CD4-positive, alpha-beta T cell treated with Interleukin-15 for 1 hour (primary cell): ENCODE results near the gene PARD6G.

Experiments used
- DNase-seq: peaks from one replicate; pipeline ENCODE4 v3.0.0-alpha.2; 2020

The PARD6G gene

DNA sequence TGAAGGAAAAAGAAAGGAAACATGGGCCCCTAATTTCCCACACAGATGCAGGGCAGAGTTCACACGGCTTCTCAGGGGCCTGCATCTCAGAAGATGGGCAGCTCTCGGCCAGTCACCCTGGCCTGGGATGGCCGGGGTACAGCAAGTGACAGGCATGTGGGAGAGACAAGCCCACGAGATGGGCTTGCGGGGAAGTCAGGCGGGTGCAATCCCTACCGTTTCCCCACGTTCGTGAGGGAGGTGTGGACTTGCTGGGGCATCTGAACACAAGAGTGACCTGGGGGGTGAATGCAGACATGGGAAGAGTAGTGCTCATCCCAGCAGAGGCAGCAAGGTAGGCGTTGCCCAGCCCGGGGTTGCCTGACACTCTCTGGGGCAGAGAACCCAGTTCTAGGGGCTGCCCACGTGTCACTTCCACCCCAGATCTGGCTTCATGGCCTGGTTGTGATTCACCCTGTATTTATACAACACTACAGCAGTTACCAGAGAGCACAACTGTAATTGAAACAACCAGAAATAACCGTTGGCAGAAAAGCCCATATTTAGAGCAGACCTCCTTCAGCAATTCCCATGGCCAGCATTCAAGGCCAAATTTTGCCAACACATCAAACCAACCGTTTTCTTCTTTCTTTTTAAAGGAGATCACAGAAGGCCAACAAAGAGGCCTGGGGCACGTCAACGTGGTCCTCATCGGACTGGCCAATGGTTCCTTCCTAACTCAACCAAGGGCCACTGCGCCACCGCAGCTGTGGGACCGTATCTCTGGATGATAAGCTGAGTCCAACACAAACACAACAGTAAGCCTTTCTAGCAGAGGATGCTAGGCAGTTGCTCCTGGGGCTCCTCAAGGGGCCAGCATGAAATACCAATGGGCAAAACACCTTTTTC is 58.4 kb downstream of the PARD6G start:
- no peak for DNase-seq

DNA sequence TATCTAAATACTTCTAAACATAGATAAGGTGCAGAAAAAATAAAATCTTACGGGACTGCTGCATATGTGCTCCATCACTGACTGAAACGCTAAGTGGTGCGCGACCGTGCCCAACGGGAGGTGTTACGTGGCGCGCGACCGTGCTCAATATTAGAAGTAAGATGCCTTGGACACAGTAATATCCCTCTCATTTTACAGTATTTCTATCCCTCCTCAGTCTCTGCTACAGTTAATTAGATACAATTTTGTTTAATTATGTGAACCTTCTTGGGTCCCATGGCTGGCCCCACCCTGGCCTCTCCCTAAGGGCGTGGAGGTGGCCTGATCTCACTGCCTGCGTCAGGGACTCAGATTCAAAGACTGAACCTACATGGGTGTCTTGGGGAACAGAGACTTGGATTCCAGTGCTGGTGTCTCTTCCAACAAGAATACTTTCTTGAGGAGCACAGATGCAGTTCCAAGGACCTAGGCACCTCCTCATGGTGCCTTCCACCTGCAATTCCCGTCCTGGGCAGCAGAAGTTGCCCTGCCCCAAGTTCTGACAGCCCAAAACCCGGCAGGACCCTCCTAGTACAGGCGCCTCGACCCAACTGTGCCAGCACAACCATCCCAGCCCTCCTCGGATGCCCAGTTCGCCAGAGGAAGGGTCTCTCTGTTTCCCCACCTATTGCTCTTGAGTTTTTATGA is 59.2 kb downstream of the PARD6G start:
- DNase-seq = no peak

DNA sequence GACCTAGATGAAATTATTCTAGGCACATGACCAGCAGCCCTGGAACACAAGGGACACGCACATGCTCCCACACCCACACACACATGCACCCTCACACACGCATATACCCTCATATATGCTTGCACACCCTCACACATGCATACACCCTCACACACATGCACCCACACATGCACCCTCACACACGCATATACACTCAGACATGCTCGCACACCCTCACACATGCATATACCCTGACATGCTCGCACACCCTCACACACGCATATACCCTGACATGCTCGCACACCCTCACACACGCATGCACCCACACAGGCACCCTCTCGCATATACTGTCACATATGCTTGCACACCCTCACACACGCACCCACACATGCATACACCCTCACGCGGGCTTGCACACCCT is 61.8 kb downstream of the PARD6G start:
- DNase-seq = no peak

DNA sequence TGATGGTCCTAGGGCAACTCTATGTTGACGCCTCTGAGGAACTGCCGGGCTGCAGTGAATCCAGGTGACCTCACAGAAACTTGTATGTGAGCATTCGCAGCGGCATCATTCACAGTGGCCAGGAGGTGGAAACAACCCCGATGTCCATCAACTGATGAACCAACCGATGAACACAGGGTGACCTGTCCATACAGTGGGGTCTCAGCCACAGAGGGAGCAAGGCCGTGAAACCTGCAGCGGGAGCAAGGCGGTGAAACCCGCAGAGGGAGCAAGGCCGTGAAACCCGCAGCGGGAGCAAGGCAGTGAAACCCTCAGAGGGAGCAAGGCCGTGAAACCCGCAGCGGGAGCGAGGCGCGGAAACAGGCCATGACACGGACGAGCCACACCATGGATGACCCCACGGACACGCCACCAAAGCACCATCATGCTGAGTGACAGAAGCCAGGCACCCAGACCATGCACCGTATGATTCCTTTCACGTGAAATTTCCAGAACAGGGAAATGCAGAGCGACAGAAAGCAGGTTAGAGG is 63.0 kb downstream of the PARD6G start:
- no peak for DNase-seq

- DNase-seq = no peak
Observed at GRCh38 chr18:80183273-80184050, 63.9 kb downstream of the PARD6G start.

GRCh38 chr18:80182855-80183254 is 64.5 kb downstream of the PARD6G start:
- no peak for DNase-seq

- DNase-seq = no peak
Observed at GRCh38 chr18:80181642-80182461, 65.5 kb downstream of the PARD6G start.

GRCh38 chr18:80180778-80181564 is 66.3 kb downstream of the PARD6G start:
- no peak for DNase-seq

DNA sequence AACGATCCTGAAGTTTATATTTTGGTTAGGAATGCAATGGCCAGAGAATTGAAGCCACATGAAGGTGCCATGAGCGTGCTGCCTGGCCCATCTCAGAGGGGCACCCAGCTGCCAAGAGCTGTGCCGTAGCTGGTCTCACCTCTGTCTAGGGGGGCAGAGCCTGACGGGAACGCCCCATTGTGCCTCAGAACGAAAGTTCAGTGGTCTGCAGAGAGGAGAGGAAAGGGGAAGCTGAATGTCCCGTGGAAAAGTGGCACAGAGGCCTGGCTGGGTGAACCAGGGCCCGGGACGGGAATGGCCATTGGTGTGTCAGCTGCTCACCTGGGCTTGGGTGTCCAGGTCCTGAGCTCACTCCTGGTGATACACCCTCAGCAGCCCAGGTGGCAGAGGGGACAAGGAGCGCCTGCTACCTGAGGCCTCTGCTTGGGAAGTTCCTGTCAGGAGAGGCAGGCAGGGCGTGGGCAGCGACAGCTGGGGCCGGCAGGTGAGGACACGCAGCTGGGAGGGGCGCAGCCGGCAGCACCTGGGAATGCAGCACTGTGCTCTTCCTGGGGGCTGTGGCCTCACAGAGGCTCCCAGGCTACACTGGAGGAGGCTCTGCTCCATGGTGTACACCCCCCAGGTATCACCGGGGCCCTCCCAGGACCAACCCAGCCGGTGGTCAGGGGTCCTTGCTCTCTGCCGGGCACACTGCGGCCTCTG is 67.3 kb downstream of the PARD6G start:
- DNase-seq = no peak

GRCh38 chr18:80178935-80179818 is 68.1 kb downstream of the PARD6G start:
- no peak for DNase-seq

DNA sequence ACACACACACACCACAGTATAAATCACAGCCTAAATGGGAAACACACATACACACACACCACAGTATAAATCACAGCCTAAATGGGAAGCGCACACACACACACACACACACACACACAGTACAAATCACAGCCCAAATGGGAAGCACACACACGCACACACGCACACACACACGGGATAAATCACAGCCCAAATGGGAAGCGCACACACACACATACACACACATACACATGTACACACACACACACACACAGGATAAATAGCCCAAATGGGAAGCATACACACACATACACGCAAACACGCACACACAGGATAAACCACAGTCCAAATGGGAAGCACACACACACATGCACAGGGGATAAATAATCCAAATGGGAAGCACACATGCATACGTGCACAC is 70.2 kb downstream of the PARD6G start:
- no peak for DNase-seq

DNA sequence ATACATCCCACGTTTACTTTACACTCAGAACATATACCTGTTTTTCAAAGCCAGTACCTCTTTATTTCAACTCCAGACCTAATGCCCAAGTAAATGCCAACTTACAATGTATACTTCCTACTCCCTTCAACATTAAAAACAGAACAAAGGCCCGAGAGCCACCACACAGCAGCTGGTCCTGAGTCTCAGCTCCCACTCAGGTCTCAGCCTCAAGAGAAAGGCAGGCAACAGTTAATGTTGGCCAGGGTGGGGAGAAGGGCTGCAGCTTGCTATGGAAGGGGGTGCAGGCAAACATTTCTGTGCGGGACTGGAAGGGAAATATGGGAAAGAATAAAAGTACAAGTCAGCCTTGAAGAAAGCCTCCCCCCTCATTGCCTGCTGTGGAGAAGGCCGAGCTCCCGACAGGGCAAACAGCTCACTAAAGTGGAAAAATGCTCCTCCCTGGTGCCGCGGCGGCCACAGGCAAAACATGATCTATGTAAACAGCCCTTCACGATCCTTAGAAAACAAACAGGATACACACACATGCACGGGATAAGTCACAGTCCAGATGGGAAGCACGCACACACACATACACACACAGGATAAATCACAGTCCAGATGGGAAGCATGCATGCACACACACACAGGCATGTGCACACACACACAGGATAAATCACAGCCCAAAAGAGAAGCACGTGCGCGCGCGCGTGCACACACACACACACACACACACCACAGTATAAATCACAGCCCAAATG is 70.8 kb downstream of the PARD6G start:
- no peak for DNase-seq

- peak; percentile 74 for DNase-seq
Observed at GRCh38 chr18:80175451-80176204, 71.7 kb downstream of the PARD6G start.

DNA sequence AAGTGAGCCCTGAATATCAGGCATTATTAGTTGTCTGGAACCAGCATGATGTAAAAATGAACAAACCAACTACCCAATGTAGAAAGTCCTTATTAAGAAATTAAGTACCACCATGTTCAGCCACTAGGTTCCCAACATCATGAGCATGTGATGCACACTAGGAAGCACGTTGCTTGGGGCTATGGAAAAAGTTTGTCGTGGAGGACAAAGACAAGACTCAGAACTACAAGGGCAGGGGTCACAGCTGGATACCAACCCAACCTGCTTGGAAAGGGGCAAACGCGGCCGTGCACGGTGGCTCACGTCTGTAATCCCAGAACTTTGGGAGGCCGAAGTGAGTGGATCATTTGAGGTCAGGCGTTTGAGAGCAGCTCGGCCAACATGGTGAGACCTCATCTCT is 74.3 kb downstream of the PARD6G start:
- DNase-seq = no peak

DNA sequence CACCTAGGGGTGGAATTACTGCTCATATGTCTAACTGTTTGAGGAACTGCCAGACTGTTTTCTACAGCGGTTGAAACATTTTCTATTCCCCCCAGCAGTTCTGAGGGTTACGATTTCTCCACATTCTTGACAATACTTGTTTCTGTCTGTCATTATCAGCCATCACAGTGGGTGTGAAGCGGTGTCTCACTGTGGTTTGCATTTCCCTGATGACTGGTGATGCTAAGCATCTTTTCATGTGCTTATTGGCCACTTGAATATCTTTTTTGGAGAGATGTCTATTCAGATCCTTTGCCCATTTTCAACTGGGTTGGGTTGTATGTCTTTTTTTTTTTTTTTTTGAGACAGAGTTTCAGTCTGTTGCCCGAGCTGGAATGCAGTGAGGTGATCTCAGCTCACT is 75.3 kb downstream of the PARD6G start:
- DNase-seq = no peak

DNA sequence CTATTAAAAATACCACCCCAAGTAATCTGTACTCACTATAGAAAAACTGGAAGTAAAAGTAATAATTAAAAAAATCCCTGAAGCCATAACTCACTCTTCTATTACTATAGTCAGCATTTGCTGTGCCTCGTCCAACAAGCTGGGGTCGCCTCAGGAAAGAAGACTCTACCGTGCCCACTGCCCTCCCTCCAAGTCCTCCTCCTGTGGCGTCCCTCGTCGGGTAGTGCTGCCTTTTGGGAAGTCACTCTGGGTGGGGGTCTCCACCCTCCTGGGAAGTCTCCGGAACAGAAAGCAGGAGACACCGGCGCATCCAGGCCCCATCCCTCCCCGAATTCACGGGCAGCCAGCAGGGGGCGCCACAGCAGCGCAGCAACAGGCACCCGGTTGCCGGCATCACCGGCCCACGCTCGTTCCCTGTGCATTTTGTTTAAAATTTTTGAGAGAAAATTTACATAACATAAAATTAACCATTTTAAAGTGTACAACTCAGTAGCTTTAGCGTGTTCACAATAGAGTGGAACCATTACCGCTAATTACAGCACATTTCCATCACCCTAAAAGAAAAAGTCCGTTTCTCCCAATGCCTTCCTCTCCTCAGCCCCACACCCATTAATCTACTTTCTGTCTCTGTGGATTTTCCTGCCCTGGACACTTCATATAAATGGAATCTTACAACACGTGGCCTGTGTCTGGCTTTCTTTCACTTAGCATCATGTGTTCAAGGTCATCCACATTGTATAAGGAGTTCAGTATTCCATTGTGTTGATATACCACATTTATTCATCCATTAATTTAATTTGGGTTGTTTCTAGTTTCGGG is 76.1 kb downstream of the PARD6G start:
- DNase-seq = no peak

DNA sequence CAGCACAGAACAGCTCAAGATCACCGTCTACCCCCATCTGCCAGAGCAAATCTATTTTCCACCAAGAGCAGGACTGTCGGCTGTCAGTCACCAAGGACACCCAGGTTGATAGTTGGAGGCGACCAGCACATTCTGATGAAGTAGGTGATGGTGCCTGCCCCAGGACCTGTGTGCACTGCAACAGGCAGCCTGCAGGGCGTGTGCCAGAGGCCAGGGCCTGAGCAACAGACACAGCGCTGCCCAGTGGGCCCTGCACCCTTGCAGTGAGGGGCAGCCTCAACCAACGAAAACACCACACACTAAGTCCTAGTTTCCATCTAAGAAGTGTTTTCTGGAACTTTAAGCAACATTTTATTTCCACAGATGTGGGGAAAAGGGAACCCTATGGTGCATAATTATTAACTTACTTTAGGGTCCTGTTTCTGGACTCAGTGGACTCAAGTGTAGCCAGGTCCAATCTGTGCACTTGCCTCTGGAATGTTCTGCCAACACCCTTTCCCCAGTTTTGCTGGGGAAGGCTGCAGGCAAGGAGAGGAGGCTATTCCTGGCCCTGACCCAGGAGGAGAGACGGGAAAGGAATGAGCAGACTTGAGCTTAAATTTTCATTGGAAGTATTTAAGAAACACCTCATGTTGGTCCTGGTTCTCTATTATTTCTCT is 76.8 kb downstream of the PARD6G start:
- no peak for DNase-seq
